ENCODE results near the gene FARSA.
A peak's percentile ranks its signal among the peaks of the same experiment; 100 is the strongest.

The FARSA gene

GRCh38 chr19:12947702-12948611, 14.4 kb upstream of the FARSA start:
- TF ChIP-seq, protein P1, sequence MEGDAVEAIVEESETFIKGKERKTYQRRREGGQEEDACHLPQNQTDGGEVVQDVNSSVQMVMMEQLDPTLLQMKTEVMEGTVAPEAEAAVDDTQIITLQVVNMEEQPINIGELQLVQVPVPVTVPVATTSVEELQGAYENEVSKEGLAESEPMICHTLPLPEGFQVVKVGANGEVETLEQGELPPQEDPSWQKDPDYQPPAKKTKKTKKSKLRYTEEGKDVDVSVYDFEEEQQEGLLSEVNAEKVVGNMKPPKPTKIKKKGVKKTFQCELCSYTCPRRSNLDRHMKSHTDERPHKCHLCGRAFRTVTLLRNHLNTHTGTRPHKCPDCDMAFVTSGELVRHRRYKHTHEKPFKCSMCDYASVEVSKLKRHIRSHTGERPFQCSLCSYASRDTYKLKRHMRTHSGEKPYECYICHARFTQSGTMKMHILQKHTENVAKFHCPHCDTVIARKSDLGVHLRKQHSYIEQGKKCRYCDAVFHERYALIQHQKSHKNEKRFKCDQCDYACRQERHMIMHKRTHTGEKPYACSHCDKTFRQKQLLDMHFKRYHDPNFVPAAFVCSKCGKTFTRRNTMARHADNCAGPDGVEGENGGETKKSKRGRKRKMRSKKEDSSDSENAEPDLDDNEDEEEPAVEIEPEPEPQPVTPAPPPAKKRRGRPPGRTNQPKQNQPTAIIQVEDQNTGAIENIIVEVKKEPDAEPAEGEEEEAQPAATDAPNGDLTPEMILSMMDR (IDR thresholded peaks at IDR 0.05; ENCODE audit: extremely low read depth, insufficient read depth, missing control alignments), result no peak
- in situ Hi-C loops (cut with MboI; ENCODE audit: low pct_unique_long_range_greater_than_20kb, low sequenced_read_pairs, unreplicated experiment), result no loop called here
- DNase-seq (ENCODE audit: low spot score), result no peak

DNA sequence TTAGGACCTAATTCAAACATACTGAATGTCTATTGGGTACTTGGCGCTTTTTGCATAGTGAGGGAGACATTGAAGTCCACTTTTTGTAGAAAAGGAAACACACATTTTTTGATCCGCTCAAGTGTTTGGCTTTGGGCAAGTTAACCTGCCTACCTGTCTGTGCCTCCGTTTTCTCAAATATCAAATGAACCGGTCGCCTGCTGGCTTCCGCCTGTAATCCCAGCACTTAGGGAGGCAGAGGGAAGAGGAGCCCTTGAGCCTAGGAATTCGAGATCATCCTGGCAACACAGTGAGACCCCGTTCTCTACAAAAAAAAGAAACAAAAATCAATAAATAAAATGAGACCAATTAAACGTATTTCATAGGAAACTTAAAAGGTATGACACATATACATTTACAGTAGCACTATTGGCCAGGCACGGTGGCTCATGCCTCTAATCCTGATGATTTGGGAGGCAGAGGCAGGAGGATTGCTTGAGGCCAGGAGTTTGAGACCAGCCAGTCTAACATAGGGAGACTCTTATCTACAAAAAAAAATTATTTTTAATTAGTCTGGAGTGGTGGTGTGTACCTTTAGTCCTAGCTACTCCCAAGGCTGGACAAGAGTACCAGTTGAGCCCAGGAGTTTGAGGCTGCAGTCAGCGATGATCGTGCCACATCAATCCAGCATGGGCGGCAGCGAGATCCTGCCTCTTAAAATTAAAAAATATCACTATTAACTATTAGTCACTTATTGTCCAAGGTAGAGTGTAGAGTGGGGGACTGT, 13.4 kb upstream of the FARSA start:
- in situ Hi-C loops (cut with MboI; ENCODE audit: low pct_unique_long_range_greater_than_20kb, low sequenced_read_pairs, unreplicated experiment), result no loop called here
- DNase-seq (ENCODE audit: low spot score), result no peak
- TF ChIP-seq, protein P1 (IDR thresholded peaks at IDR 0.05; ENCODE audit: extremely low read depth, insufficient read depth, missing control alignments), result no peak

- peak; percentile 71 for DNase-seq (ENCODE audit: low spot score)
- TF ChIP-seq, protein P1 (IDR thresholded peaks at IDR 0.05; ENCODE audit: extremely low read depth, insufficient read depth, missing control alignments), result no peak
- in situ Hi-C loops (cut with MboI; ENCODE audit: low pct_unique_long_range_greater_than_20kb, low sequenced_read_pairs, unreplicated experiment), result no loop called here
Observed at GRCh38 chr19:12946092-12946721, 12.7 kb upstream of the FARSA start.

DNA sequence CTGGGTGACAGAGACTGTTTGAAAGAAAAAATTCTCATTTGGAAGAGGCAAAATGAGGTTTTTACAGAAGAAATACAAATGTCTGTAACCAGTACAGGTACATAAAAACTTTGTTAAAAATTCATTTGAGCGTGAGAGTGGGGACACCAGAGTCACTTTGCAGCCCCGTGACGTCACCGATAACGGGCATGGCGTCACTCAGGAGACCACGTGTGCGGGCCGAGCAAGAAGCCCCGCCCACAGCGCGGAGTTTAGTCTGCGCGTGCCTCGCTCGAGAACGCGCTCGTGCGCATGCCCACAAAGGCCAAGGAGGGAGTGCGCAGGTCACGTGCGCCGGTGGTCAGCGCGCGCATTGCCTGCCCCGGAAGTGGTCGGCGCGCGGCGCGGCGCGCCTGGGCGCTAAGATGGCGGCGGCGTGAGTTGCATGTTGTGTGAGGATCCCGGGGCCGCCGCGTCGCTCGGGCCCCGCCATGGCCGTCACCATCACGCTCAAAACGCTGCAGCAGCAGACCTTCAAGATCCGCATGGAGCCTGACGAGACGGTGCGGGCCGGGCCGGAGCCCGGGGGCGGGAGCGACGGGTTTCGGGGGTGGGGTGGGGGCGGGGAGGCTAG, 12.1 kb upstream of the FARSA start, which contains the start of gene RAD23A:
Gene RAD23A (plus strand): TSS at position 384 of the 613 bp plus-strand sequence. CDS start 87 bp downstream, at position 471.
- TF ChIP-seq, protein P1 (IDR thresholded peaks at IDR 0.05; ENCODE audit: extremely low read depth, insufficient read depth, missing control alignments), result no peak
- in situ Hi-C loops (cut with MboI; ENCODE audit: low pct_unique_long_range_greater_than_20kb, low sequenced_read_pairs, unreplicated experiment), result no loop called here

GRCh38 chr19:12944104-12944674, 10.7 kb upstream of the FARSA start:
- no peak for DNase-seq (ENCODE audit: low spot score)
- TF ChIP-seq, protein P1 (IDR thresholded peaks at IDR 0.05; ENCODE audit: extremely low read depth, insufficient read depth, missing control alignments), result no peak
- in situ Hi-C loops (cut with MboI; ENCODE audit: low pct_unique_long_range_greater_than_20kb, low sequenced_read_pairs, unreplicated experiment), result no loop called here

More for the DNA sequence above, 12.1 kb upstream of the FARSA start, which contains the start of gene RAD23A:
- DNase-seq (ENCODE audit: low spot score), result peak; percentile 95
